GM12801 (cell line): ENCODE measurements around the gene B4GAT1.

Experiments used
- TF ChIP-seq, protein P1 (sequence below): IDR thresholded peaks from one replicate; pipeline ENCODE4 v1.5.1; 2011; ENCODE audit warnings: control low read depth; ENCODE audit not compliant: insufficient read length; ENCODE audit errors: extremely low read depth

Gene B4GAT1

DNA sequence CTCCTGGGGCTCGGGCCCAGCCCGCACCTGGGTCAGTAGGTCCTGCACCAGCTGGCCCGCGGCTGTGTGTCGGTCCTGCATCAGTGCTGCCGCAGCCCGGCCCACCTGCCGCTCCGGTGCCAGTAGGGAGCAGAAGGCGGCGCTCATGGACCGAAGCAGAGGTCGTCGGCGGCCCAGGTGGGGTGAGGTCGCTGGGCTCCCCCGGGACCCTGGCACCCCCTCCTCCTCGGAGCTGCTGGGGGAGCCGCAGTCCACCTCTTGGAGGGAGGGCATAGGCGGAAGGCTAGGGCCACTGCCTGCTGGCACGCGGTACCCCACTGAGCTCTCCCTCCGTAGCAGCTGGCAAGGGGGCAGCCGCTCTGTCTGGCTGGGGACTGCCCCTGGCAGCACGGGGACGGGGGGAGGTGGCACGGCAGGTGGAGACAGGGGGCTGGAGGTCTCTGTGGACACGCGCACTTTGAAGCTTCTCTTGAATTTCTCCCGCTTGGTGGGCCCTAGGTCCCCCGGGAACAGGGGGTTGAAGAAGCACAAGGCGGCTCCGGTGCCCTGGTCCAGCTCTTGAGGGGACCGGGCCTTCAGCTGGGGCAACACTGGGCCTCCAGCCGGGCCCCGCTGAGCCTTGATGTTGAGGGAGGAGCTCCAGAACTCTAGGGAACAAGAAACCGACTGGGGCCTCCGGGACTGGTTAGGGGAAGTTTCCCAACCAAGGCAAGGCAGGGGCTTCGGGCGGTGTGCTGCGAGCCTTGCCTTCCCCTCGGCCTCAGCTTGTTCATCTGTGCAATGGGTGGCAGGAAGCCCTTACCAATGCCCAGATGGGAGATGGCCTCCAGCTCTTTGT, 12.6 kb downstream of the B4GAT1 start:
- TF ChIP-seq, protein P1, sequence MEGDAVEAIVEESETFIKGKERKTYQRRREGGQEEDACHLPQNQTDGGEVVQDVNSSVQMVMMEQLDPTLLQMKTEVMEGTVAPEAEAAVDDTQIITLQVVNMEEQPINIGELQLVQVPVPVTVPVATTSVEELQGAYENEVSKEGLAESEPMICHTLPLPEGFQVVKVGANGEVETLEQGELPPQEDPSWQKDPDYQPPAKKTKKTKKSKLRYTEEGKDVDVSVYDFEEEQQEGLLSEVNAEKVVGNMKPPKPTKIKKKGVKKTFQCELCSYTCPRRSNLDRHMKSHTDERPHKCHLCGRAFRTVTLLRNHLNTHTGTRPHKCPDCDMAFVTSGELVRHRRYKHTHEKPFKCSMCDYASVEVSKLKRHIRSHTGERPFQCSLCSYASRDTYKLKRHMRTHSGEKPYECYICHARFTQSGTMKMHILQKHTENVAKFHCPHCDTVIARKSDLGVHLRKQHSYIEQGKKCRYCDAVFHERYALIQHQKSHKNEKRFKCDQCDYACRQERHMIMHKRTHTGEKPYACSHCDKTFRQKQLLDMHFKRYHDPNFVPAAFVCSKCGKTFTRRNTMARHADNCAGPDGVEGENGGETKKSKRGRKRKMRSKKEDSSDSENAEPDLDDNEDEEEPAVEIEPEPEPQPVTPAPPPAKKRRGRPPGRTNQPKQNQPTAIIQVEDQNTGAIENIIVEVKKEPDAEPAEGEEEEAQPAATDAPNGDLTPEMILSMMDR, result no peak

DNA sequence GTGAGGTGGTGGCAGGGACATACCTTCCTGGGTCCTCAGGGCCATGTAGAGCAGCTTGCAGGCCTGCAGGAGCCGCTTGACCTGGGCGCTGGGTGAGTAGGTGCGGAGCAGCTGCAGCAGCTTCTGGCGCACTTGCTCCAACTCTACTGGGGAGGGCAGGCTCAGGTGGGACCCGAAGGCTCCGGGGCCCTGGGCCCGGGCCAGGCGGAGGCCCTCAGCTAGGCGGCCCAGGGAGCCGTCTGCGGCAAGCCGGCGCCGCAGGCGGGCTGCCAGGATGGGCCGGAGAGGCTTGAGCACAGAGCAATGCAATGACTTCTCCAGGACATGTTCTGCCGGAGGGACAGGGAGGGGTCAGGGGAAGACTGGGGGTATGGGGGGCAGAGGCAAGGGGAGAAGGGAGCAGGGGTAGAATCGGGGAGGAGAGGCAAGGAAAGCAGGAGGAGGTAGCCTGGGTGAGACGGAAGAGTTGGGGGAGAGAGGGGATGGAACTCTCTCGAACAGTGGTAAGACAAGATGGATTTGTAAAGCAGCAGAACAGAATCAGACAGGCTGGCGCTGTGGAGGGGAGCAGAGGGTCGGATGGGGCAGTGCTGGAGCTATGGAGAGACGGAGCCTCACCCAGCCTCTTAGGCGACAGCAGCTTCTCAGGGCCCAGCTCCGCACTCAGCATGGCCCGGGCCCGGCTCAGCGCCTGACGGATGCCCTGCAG, 13.4 kb downstream of the B4GAT1 start:
- TF ChIP-seq, protein P1, result no peak

DNA sequence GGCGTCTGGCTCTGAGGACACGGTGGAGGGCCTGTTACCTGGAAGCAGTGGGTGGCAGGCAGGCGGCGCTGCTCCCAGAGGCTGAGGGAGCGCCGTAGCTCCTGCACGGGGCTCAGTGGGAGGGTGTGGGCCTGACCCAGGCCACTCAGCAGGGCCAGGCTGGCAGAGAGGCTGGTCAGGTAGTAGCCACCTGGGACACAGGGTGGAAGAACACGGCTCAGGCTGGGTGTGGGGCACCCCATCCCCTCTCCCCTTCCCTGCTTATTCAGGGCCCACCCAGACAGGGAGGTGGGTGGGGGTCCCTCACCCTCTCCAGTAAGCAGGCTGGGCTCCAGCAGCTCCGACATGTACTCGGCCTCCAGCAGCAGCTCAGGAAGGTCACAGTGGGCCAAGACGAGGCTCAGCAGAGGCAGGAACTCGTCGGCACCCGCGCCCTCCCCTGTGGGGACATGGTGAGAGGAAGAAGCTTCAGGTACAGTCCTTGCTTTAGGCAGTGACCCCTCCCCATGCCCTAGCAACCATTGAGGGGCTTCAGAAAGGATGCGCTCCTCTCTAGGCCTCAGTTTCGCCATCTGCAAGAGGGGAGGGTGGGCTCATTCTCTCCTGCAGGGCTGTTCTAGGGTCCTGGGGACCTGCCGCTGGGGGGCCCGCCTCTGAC, 14.1 kb downstream of the B4GAT1 start:
- TF ChIP-seq, protein P1, result no peak

DNA sequence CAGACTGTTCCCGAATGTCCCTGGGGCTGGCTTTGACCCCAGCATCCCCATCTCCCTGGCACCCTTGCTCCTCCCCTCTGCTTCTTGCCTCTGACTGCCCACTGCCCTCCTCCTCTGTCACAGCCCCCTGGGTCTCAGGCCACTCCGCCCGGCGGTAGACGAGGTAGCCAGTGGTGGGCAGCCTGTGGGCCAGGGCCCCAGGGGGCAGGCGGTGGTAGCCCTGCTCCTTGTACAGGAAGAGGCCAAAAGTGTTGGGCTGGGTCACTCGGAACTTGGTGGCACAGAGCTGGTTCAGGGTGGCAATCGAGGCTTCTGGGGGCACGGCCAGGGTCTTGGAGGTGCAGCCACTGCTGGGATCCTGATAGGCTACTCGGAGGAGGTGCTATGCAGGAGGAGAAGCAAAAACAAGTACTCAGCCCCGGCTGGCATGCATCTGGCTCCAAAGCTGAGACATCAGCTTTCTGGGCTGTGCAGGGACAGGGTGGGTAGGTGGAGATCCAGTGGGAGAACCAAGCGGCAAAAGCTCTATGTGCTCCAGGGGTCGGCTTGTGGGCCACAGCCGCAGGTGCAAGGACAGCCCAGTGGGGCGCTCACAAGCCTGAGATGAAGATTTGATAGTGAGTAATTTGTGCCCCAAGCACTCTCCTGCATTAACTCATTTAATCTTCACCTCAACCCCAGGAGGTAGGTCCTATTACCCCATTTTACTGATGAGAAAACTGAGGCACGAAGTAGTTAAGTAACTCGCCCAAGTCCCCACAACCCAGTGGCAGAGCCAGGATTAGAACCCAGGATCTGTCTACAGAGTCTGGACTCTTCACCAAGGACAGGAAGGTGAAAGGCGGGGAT, 14.8 kb downstream of the B4GAT1 start:
- TF ChIP-seq, protein P1, result no peak

DNA sequence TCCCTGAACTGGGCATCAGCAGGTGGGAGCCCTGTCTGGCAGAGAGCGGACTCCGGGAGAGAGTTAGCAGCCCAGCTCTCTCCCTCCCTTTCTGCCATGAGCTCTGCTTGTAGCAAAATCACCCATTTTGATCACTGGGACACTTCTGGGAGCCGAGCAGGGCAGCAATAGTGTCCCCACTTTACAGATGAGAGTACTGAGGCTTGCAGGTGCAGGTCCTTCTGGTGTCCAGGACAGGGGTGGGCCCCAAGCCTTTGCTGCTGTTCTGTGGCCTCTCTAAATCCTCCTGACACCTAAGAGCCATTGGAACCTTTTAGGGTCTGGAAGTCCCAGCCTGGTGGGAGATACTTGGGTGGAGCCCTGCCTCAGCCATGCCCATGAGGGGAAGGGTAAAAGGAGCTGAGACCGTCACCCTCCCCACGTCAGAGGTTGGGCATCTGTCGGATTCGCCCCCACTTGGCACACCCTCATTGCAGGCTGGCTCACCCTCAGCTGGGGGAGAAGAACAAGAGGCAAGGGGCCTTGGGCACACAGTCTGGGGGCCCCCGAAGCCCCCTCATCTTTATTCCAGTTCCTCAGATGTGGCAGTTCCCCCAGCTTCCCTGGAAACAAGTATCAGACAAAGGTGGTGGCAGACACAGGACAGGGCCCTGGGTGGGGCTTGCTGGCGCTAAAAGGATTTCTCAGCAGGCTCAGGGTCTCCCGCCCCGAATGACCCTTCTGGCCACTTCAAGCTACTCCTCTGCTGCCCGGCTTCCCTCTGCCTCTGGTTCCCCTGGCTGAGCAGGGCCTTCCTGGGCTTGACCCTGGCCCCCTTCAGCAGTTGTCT, 15.7 kb downstream of the B4GAT1 start:
- TF ChIP-seq, protein P1, result no peak

DNA sequence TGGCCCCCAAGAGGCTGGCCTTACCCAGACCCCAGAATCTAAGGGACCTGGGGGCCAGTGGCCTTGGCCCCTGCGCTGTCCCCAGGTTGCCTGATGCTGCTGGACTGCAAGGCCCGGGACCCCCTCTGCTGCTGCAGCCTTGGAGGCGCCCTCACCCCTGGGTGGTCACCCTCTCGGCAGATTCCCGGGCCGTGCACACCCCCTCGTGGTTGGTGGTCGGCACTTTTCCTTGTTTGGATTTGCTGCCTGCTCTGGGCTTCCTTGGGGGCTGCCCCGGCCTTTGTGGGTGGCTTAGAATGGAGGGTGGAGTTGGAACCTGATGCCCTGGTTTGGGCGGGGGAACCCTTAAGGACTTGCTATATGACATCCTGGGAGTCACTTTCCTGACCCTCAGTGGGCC, 16.5 kb downstream of the B4GAT1 start:
- TF ChIP-seq, protein P1, result no peak
